ENCODE results near the gene TGFB3. TPM values are rescaled to one million over a fixed set of nuclear protein-coding genes. Genes with fewer than 3 reads are reported as not detected.

The TGFB3 gene
- polyA plus RNA-seq, 1 donor (not counting 4 experiments of a cell fraction or from before 2014, with no cell fraction given): 1.1 TPM

GRCh38 chr14:75952489-75952888, 29.3 kb downstream of the TGFB3 start:
- H3K9ac ChIP-seq (ENCODE audit: control insufficient read depth, extremely low read depth, insufficient read depth, low read length): no peak overlapping the region
- FAIRE-seq (no peak), DNase-seq (ENCODE audit: low read depth, low spot score) (no peak)
- no peak overlapping the region for H3K4me2 ChIP-seq (ENCODE audit: control insufficient read depth, extremely low read depth, insufficient read depth, low read depth, low read length)
- no peaks in the 10 kb centered on the region for H3K4me1 ChIP-seq (ENCODE audit: control insufficient read depth, extremely low read depth, insufficient read depth, low read length)
- dilution Hi-C loops (cut with MboI; ENCODE audit: extremely low pct_ligation_motif_present, low sequenced_read_pairs): no loop called here
- H3K79me2 ChIP-seq (ENCODE audit: control insufficient read depth, insufficient read depth, low read length): no peaks in the 10 kb centered on the region
- TF ChIP-seq EZH2 (IDR thresholded peaks at IDR 0.05; ENCODE audit: low read length) (no peak), CTCF (optimal IDR thresholded peaks at IDR 0.05 in 1 of 3, IDR thresholded peaks at IDR 0.05 in 1 of 3, conservative IDR thresholded peaks at IDR 0.05 in 1 of 3; ENCODE audit: extremely low read depth in 1 of 3, insufficient read depth in 2 of 3, low read length in 3 of 3) (no peak)
- H3K27me3 ChIP-seq (ENCODE audit: control insufficient read depth, extremely low read depth, insufficient read depth, low read length): no peaks in the 10 kb centered on the region
- H4K20me1 ChIP-seq (ENCODE audit: control insufficient read depth, extremely low read depth, insufficient read depth, low read length): no peaks in the 10 kb centered on the region
- no peak overlapping the region for H3K4me3 ChIP-seq (ENCODE audit: control insufficient read depth in 2 of 3, extremely low read depth in 1 of 3, insufficient read depth in 2 of 3, low read depth in 1 of 3, low read length in 3 of 3)
- no peak overlapping the region for H3K27ac ChIP-seq (ENCODE audit: control insufficient read depth, insufficient read depth, low read length)
- H2AFZ ChIP-seq (ENCODE audit: control insufficient read depth, low read length): no peak overlapping the region
- H3K9me3 ChIP-seq (ENCODE audit: control insufficient read depth, low read depth, low read length): no peaks in the 10 kb centered on the region
- no peaks in the 10 kb centered on the region for H3K36me3 ChIP-seq (ENCODE audit: control insufficient read depth in 2 of 2, extremely low read depth in 1 of 2, insufficient read depth in 2 of 2, low read length in 2 of 2)
- no peaks in the 10 kb centered on the region for H3K9me1 ChIP-seq (ENCODE audit: control insufficient read depth, extremely low read depth, insufficient read depth, low read length)

GRCh38 chr14:75946785-75947184, 35.0 kb downstream of the TGFB3 start:
- TF ChIP-seq EZH2 (IDR thresholded peaks at IDR 0.05; ENCODE audit: low read length) (no peak), CTCF (optimal IDR thresholded peaks at IDR 0.05 in 1 of 3, IDR thresholded peaks at IDR 0.05 in 1 of 3, conservative IDR thresholded peaks at IDR 0.05 in 1 of 3; ENCODE audit: extremely low read depth in 1 of 3, insufficient read depth in 2 of 3, low read length in 3 of 3) (no peak)
- Histone ChIP-seq H3K36me3 (ENCODE audit: control insufficient read depth in 2 of 2, extremely low read depth in 1 of 2, insufficient read depth in 2 of 2, low read length in 2 of 2) (no peaks in the 10 kb centered on the region), H3K4me3 (ENCODE audit: control insufficient read depth in 2 of 3, extremely low read depth in 1 of 3, insufficient read depth in 2 of 3, low read depth in 1 of 3, low read length in 3 of 3) (no peak overlapping the region), H3K27me3 (ENCODE audit: control insufficient read depth, extremely low read depth, insufficient read depth, low read length) (no peaks in the 10 kb centered on the region), H3K9me3 (ENCODE audit: control insufficient read depth, low read depth, low read length) (no peaks in the 10 kb centered on the region), H3K79me2 (ENCODE audit: control insufficient read depth, insufficient read depth, low read length) (no peaks in the 10 kb centered on the region), H2AFZ (ENCODE audit: control insufficient read depth, low read length) (no peak overlapping the region), H3K9me1 (ENCODE audit: control insufficient read depth, extremely low read depth, insufficient read depth, low read length) (no peaks in the 10 kb centered on the region), H4K20me1 (ENCODE audit: control insufficient read depth, extremely low read depth, insufficient read depth, low read length) (no peaks in the 10 kb centered on the region), H3K27ac (ENCODE audit: control insufficient read depth, insufficient read depth, low read length) (no peak overlapping the region), H3K4me1 (ENCODE audit: control insufficient read depth, extremely low read depth, insufficient read depth, low read length) (no peaks in the 10 kb centered on the region), H3K4me2 (ENCODE audit: control insufficient read depth, extremely low read depth, insufficient read depth, low read depth, low read length) (no peak overlapping the region), H3K9ac (ENCODE audit: control insufficient read depth, extremely low read depth, insufficient read depth, low read length) (no peak overlapping the region)
- FAIRE-seq (no peak), DNase-seq (ENCODE audit: low read depth, low spot score) (no peak)
- dilution Hi-C loops (cut with MboI; ENCODE audit: extremely low pct_ligation_motif_present, low sequenced_read_pairs): no loop called here
